ENCODE data around the gene TOP3B. TPM values are rescaled to one million over a fixed set of nuclear protein-coding genes. Genes with fewer than 3 reads are reported as not detected.

The TOP3B gene
- polyA plus RNA-seq, 1 donor from 2014 or later = 33.7 TPM

GRCh38 chr22:21929253-21929652, 53.3 kb downstream of the TOP3B start:
- Histone ChIP-seq H3K4me2 (ENCODE audit: low read length) (no peak overlapping the region), H3K27me3 (ENCODE audit: insufficient read depth, low read depth, low read length) (no peaks in the 10 kb centered on the region), H3K9me3 (ENCODE audit: low read length) (no peaks in the 10 kb centered on the region), H3K36me3 (ENCODE audit: insufficient read depth, low read length) (no peaks in the 10 kb centered on the region), H3K79me2 (replicated peaks; ENCODE audit: insufficient read depth, low read length) (no peaks in the 10 kb centered on the region), H3K9ac (ENCODE audit: low read length) (no peak overlapping the region), H4K20me1 (ENCODE audit: insufficient read depth) (no peaks in the 10 kb centered on the region), H3F3A (ENCODE audit: insufficient read depth, low read length, poor library complexity, severe bottlenecking) (no peaks in the 10 kb centered on the region), H3K9me2 (ENCODE audit: insufficient read depth, low read length) (no peaks in the 10 kb centered on the region), H3K4me3 (ENCODE audit: low read length) (no peak overlapping the region), H3K27ac (ENCODE audit: low read length) (no peak overlapping the region), H2AFZ (ENCODE audit: low read depth, low read length) (no peak overlapping the region)
- TF ChIP-seq, protein P1, sequence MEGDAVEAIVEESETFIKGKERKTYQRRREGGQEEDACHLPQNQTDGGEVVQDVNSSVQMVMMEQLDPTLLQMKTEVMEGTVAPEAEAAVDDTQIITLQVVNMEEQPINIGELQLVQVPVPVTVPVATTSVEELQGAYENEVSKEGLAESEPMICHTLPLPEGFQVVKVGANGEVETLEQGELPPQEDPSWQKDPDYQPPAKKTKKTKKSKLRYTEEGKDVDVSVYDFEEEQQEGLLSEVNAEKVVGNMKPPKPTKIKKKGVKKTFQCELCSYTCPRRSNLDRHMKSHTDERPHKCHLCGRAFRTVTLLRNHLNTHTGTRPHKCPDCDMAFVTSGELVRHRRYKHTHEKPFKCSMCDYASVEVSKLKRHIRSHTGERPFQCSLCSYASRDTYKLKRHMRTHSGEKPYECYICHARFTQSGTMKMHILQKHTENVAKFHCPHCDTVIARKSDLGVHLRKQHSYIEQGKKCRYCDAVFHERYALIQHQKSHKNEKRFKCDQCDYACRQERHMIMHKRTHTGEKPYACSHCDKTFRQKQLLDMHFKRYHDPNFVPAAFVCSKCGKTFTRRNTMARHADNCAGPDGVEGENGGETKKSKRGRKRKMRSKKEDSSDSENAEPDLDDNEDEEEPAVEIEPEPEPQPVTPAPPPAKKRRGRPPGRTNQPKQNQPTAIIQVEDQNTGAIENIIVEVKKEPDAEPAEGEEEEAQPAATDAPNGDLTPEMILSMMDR (IDR thresholded peaks at IDR 0.05; ENCODE audit: poor library complexity, severe bottlenecking) = no peak
- no peak for TF ChIP-seq POLR2AphosphoS5 (IDR thresholded peaks at IDR 0.05)
- TF ChIP-seq EP300 (conservative IDR thresholded peaks at IDR 0.05; ENCODE audit: poor library complexity, severe bottlenecking) = no peak
- no peak for TF ChIP-seq SMC3 (conservative IDR thresholded peaks at IDR 0.05; ENCODE audit: poor library complexity)
- no peak for TF ChIP-seq RAD21 (conservative IDR thresholded peaks at IDR 0.05)
- TF ChIP-seq EZH2 (IDR thresholded peaks at IDR 0.05; ENCODE audit: borderline replicate concordance, insufficient read depth, low read length, poor library complexity, severe bottlenecking) = no peak

- Histone ChIP-seq H3K79me2 (replicated peaks; ENCODE audit: insufficient read depth, low read length) (no peaks in the 10 kb centered on the region), H2AFZ (ENCODE audit: low read depth, low read length) (no peak overlapping the region), H3K36me3 (ENCODE audit: insufficient read depth, low read length) (no peaks in the 10 kb centered on the region), H3K9me2 (ENCODE audit: insufficient read depth, low read length) (no peaks in the 10 kb centered on the region), H3K9ac (ENCODE audit: low read length) (no peak overlapping the region), H3K9me3 (ENCODE audit: low read length) (no peaks in the 10 kb centered on the region), H3F3A (ENCODE audit: insufficient read depth, low read length, poor library complexity, severe bottlenecking) (no peaks in the 10 kb centered on the region), H3K4me3 (ENCODE audit: low read length) (no peak overlapping the region), H4K20me1 (ENCODE audit: insufficient read depth) (no peaks in the 10 kb centered on the region), H3K27ac (ENCODE audit: low read length) (no peak overlapping the region), H3K4me2 (ENCODE audit: low read length) (no peak overlapping the region), H3K27me3 (ENCODE audit: insufficient read depth, low read depth, low read length) (no peaks in the 10 kb centered on the region)
- TF ChIP-seq, protein P1 (IDR thresholded peaks at IDR 0.05; ENCODE audit: poor library complexity, severe bottlenecking) = no peak
- TF ChIP-seq EZH2 (IDR thresholded peaks at IDR 0.05; ENCODE audit: borderline replicate concordance, insufficient read depth, low read length, poor library complexity, severe bottlenecking) (no peak), TAF1 (IDR thresholded peaks at IDR 0.05; ENCODE audit: low read depth) (no peak), SMC3 (conservative IDR thresholded peaks at IDR 0.05; ENCODE audit: poor library complexity) (no peak), POLR2AphosphoS5 (IDR thresholded peaks at IDR 0.05) (no peak)
These were observed 54.5 kb downstream of the TOP3B start for GRCh38 chr22:21928048-21928447.

- TF ChIP-seq POLR2AphosphoS5 (IDR thresholded peaks at IDR 0.05) (no peak), MXI1 (conservative IDR thresholded peaks at IDR 0.05; ENCODE audit: poor library complexity, severe bottlenecking) (no peak), EZH2 (IDR thresholded peaks at IDR 0.05; ENCODE audit: borderline replicate concordance, insufficient read depth, low read length, poor library complexity, severe bottlenecking) (no peak)
- TF ChIP-seq, protein P1 (IDR thresholded peaks at IDR 0.05; ENCODE audit: poor library complexity, severe bottlenecking) = no peak
- Histone ChIP-seq H3K4me3 (ENCODE audit: low read length) (no peak overlapping the region), H3K9ac (ENCODE audit: low read length) (no peak overlapping the region), H3K27ac (ENCODE audit: low read length) (no peak overlapping the region), H3K4me2 (ENCODE audit: low read length) (no peak overlapping the region), H4K20me1 (ENCODE audit: insufficient read depth) (no peaks in the 10 kb centered on the region), H2AFZ (ENCODE audit: low read depth, low read length) (no peak overlapping the region), H3K9me2 (ENCODE audit: insufficient read depth, low read length) (no peaks in the 10 kb centered on the region), H3F3A (ENCODE audit: insufficient read depth, low read length, poor library complexity, severe bottlenecking) (no peaks in the 10 kb centered on the region), H3K79me2 (replicated peaks; ENCODE audit: insufficient read depth, low read length) (no peaks in the 10 kb centered on the region), H3K36me3 (ENCODE audit: insufficient read depth, low read length) (no peaks in the 10 kb centered on the region), H3K27me3 (ENCODE audit: insufficient read depth, low read depth, low read length) (no peaks in the 10 kb centered on the region), H3K9me3 (ENCODE audit: low read length) (no peaks in the 10 kb centered on the region)
These were observed 55.3 kb downstream of the TOP3B start for GRCh38 chr22:21927174-21927823.

Data from neural cell (in vitro differentiated cells).